Small intestine (tissue), 7 donors: ENCODE data around the gene ADGRD1. TPM values are rescaled to one million over a fixed set of nuclear protein-coding genes. Genes with fewer than 3 reads are reported as not detected.

Experiments used
- DNase-seq, 2 donors: peaks; one replicate each; pipeline versions ENCODE4 v3.0.0 to v3.0.0-alpha.2; 2013
- FAIRE-seq: peaks from 2 replicates; lab custom pipeline; 2012; peaks lifted over from hg19 to GRCh38; lab: Jason Lieb, UNC
- H3K27ac ChIP-seq, 3 donors: one replicate each; pipeline ENCODE4 v1.5.1; 2013; ENCODE audit warnings: low read length in 2 of 3, mild to moderate bottlenecking in 2 of 3, control low read depth in 1 of 3, inconsistent platforms in 1 of 3, low read depth in 1 of 3, moderate library complexity in 1 of 3
- H3K27me3 ChIP-seq, 3 donors: one replicate each; pipeline ENCODE4 v1.6.1; 2013; ENCODE audit warnings: low read length in 3 of 3, inconsistent platforms in 1 of 3; ENCODE audit not compliant: control insufficient read depth in 3 of 3, insufficient read depth in 3 of 3
- H3K36me3 ChIP-seq, 3 donors: one replicate each; pipeline ENCODE4 v1.6.1; 2013; ENCODE audit warnings: low read length in 3 of 3, inconsistent platforms in 1 of 3, low read depth in 1 of 3, mild to moderate bottlenecking in 1 of 3, moderate library complexity in 1 of 3; ENCODE audit not compliant: control insufficient read depth in 3 of 3, insufficient read depth in 2 of 3
- H3K4me1 ChIP-seq, 3 donors: one replicate each; pipeline ENCODE4 v1.6.1; 2013; ENCODE audit warnings: low read length in 2 of 3, inconsistent platforms in 1 of 3, low read depth in 1 of 3, mild to moderate bottlenecking in 1 of 3, moderate library complexity in 1 of 3; ENCODE audit not compliant: control insufficient read depth in 3 of 3, insufficient read depth in 2 of 3
- H3K4me3 ChIP-seq, 3 donors: one replicate each; pipeline ENCODE4 v1.5.1; 2013; ENCODE audit warnings: low read length in 3 of 3, control low read depth in 1 of 3, inconsistent platforms in 1 of 3, low read depth in 1 of 3, mild to moderate bottlenecking in 1 of 3, moderate library complexity in 1 of 3
- H3K9me3 ChIP-seq, 2 donors: one replicate each; pipeline ENCODE4 v1.6.1; 2013; ENCODE audit warnings: low read depth in 1 of 2, low read length in 1 of 2; ENCODE audit not compliant: control insufficient read depth in 2 of 2, insufficient read depth in 1 of 2
- WGBS, 3 donors: extraction: QIAGEN DNeasy Blood & Tissue Kit; methylation state at CpG; one replicate each; pipeline ENCODE4 v1.1.7; 2013; 5-methylcytosine and 5-hydroxymethylcytosine counted together
- polyA plus RNA-seq, 4 donors: library from polyadenylated mRNA; stranded (reverse) in 3 of 4; unstranded in 1 of 4; fragments of 200-250 nt in 3 of 4; fragments of 120-200 nt in 1 of 4; gene quantifications; one replicate each; pipeline versions ENCODE4 v1.2.1 to v1.2.3, GENCODE V29; 2013
- donor health status: healthy with polysubstance abuse.
- donor health status: control.
- donor health status: control.
- donor health status: Bipolar disorder and iron deficiency.
- donor health status: healthy.

The ADGRD1 gene
- polyA plus RNA-seq, 4 donors: 0.54 to 87.7 (median 9.3) TPM; not detected in 1

DNA sequence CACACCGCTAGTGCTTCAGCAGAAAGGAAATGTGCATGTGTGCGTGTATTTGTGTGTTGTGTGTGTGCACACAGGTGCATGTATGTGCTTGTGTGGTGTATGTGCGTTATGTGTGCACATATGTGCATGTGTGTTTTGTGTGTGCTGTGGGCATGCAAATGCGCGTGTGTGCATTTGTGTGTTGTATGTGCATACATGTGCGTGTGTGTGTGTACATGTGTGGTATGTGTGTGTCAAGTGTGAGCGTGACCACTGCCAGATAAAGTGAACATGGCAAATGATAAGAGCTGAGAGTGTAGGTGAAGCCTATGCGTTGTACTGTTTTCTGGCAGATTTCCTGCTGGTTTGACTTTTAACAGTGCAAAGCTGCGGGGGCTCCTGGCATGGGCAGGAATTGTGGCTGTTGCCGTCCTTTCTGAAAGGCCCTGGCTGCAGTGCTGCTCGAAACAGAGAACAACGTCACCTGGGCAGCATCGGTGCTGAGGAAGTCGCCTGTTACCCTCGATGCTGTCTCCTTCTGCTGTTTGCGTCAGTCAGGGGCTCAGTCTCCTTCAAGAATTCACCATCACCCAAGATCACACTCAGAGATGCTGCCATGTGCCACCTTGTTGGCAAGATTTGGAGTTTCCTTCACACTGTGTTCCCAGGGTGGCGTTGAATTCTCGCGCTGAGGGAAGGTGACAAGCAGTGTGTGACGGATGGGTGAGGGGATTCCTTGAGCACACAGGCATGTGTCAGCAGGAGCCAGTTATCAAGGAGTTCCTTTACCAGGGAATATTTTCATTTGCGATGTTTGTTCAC is 56.1 kb downstream of the ADGRD1 start:
- DNase-seq (no peak), FAIRE-seq (no peak)
- H3K4me1 ChIP-seq: peaks cover 0 to 40% (median 0%) of the 10 kb centered on the region in 3 donors
- H3K27me3 ChIP-seq: no peaks in the 10 kb centered on the region
- no peak overlapping the region for H3K4me3 ChIP-seq
- 89 to 93% (median 93%) methylated on average over 21 of the region's 21 CpGs for WGBS, 3 donors
- no peak overlapping the region for H3K27ac ChIP-seq
- H3K9me3 ChIP-seq: no peaks in the 10 kb centered on the region
- H3K36me3 ChIP-seq: peaks cover 0 to 74% (median 0%) of the 10 kb centered on the region in 3 donors

DNA sequence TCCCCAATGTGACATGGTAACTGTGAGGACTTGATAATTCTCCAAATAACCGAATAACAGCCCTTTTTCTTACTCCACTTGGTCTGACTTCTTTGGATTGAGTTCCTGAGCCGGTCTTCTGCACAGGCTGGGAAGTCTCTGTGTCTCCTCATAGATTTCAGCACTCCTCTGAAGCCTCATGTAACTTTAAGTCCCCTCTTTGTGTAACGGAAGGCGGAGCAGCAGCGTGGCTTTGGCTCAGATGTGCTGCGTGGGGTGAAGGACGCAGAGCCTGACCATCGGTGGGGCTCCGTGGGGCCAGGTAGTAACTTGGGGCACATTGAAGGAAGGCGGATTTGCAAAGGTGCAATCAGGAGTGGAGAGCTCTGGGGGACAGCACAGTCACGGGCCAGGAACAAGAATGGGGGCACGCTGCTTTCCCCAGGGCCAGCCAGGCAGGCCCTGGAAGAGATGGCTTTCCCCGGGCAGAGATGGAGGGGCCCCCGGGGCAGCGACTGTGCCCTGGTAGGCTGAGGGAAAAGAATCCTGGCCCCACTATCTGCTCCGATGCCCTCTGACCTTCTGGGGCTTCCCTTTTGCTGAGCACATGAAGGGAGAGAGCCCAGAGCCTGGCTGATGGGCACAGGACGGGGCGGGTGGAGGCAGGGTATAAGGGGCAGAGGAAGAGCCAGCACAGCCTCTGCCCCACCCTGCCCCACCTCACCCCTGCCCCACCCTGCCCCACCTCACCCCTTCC is 56.9 kb downstream of the ADGRD1 start:
- H3K27ac ChIP-seq: no peak overlapping the region
- no peak for DNase-seq

DNA sequence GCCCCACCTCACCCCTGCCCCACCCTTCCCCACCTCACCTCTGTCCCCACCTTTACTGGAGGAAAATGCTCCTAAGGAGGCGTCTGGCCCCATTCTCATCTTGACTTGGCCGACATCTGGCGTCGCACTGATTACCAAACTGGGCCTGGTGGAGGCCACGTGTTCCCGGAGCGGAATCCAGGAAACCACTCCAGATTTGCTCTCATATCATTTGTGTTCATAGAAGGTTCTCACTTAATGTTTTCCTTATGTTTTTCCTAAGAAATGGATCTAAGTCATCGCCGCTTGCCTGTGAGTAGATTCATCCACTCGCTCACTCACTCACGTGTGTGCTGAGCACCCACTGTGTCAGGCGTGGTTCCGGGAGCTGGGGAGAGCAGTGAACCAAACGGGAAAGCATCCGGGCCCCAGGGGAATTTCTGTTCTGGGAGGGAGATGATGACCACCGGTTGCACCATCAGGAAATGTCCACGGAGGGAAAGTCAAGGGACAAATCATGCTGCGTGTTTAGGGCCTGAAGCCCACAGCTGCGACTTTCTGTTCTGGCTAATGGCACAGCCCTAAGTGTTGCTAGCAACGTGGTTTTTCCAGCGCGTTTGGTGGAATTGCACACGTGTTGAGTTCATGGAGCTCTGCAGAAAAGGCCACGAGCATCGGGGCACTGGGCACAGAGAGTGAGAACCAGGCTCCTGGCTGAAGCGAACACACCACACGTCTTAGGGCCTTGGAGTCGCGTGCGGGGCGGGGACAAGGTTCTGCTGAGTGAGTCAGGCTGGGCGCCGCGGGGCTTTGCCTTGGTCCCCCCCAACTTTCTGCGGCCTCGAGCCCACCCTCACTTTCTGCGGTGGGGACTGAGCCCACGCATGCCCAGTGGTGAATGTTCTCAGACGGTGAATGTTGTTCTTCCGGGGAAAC is 57.7 kb downstream of the ADGRD1 start:
- peak overlapping the region in 1 of 3 donors; percentile 44 for H3K27ac ChIP-seq
- WGBS, 3 donors: 86 to 95% (median 90%) methylated on average over 40 of the region's 40 CpGs
- no peak for DNase-seq

More for the DNA sequence above, 56.9 kb downstream of the ADGRD1 start:
- peaks cover 0 to 72% (median 0%) of the 10 kb centered on the region in 3 donors for H3K36me3 ChIP-seq
- FAIRE-seq: no peak
- H3K27me3 ChIP-seq: no peaks in the 10 kb centered on the region
- H3K4me3 ChIP-seq: no peak overlapping the region
- H3K4me1 ChIP-seq: peaks cover 0 to 40% (median 0%) of the 10 kb centered on the region in 3 donors
- H3K9me3 ChIP-seq: no peaks in the 10 kb centered on the region
- WGBS, 3 donors: 89 to 92% (median 90%) methylated on average over 17 to 18 of the region's 18 CpGs

DNA sequence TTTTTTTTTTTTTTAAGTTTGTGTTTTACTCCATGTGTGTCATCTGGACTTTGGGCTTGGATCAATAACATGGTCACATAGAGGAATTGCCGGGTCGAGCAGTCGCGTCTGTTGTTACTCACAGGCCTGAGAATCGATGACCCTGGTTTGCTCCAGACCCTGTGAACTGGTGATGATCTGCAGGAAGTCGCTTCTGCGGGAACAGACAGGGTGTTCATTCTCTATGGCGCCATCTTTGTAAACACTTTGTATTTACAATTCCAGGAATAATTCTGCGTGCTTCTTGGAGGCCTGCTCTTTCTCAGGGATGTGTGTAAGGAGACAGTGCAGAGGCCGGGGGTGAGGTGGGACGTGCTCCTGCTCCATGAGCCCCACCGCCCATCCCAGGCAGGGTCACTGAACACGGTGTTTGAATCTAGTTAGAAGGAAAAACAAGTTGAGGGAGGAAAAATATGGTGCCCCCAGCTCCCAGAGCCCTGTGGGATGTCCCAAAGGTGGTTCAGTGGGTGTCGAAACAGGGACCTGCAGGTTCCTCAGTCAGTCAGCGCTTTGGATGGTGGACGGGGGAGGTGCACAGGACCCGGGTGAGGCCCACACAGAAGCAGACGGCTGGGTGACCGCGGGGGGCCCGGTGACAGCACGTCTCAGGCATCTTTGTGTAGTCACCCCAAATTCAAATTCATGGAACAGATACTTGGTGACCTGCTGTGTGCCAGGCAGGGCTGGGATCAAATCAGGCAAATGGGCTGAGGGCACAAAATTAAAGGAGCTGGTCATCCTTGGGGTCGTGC is 58.8 kb downstream of the ADGRD1 start:
- Histone ChIP-seq H3K36me3 (peaks cover 0 to 73% (median 0%) of the 10 kb centered on the region in 3 donors), H3K9me3 (no peaks in the 10 kb centered on the region), H3K27ac (peak overlapping the region in 1 of 3 donors; percentile 57), H3K27me3 (no peaks in the 10 kb centered on the region), H3K4me1 (peaks cover 0 to 28% (median 0%) of the 10 kb centered on the region in 3 donors), H3K4me3 (no peak overlapping the region)
- WGBS, 3 donors: 76 to 87% (median 85%) methylated on average over 23 of the region's 23 CpGs
- DNase-seq (peak in 1 of 2 donors; percentile 47), FAIRE-seq (no peak)

More for the DNA sequence above, 57.7 kb downstream of the ADGRD1 start:
- peaks cover 0 to 37% (median 0%) of the 10 kb centered on the region in 3 donors for H3K4me1 ChIP-seq
- H3K27me3 ChIP-seq: no peaks in the 10 kb centered on the region
- FAIRE-seq: no peak
- no peaks in the 10 kb centered on the region for H3K9me3 ChIP-seq
- H3K4me3 ChIP-seq: no peak overlapping the region
- H3K36me3 ChIP-seq: peaks cover 0 to 72% (median 0%) of the 10 kb centered on the region in 3 donors

DNA sequence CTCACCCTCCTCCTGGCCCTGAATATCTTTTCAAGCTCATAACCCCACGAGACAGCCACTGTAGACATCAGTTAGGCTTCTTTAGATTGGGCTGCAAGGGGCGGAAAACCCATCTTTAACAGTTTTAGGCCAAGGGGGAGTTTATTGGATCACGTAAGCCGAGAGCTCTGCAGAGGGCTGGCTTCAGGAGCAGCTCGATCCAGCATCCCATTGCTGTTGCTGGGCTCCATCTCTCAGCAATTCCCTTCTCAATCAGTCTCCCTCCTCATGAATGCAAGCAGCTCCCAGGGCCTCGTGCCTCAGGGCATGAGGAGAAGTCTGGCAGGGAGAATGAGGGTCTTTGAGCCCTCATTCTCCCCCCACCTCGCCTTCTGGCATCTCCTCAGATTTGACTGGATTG is 59.4 kb downstream of the ADGRD1 start:
- Histone ChIP-seq H3K9me3 (no peaks in the 10 kb centered on the region), H3K36me3 (peaks cover 0 to 79% (median 0%) of the 10 kb centered on the region in 3 donors), H3K27me3 (no peaks in the 10 kb centered on the region), H3K27ac (no peak overlapping the region), H3K4me3 (no peak overlapping the region), H3K4me1 (peaks cover 0 to 22% (median 0%) of the 10 kb centered on the region in 3 donors)
- DNase-seq (no peak), FAIRE-seq (no peak)
- 85 to 90% (median 86%) methylated on average over 7 of the region's 7 CpGs for WGBS, 3 donors

DNA sequence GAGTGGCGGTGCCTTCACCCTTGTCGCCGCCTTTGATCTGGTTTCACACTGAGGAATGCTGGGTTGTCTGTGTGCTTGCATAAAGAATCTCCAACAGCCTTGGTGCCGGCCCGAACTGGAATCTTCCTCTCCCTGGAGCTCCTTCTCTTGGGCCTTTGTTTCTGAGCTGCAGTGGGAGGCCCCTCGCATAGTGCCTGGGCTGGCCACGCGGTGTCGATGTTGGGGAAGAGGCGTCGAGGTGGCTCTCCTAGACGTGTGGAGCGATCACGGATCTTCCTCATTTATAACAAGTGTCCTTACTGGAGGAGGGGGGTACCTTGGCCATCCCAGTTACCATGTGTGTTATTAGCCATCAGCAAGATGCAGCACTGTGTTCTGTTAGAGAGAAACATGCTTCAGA is 60.6 kb downstream of the ADGRD1 start:
- Histone ChIP-seq H3K4me3 (no peak overlapping the region), H3K27ac (no peak overlapping the region), H3K9me3 (no peaks in the 10 kb centered on the region), H3K4me1 (peaks cover 0 to 15% (median 0%) of the 10 kb centered on the region in 3 donors), H3K27me3 (no peaks in the 10 kb centered on the region), H3K36me3 (peaks cover 0 to 77% (median 0%) of the 10 kb centered on the region in 3 donors)
- DNase-seq (no peak), FAIRE-seq (no peak)
- 90 to 92% (median 90%) methylated on average over 14 of the region's 14 CpGs for WGBS, 3 donors

DNA sequence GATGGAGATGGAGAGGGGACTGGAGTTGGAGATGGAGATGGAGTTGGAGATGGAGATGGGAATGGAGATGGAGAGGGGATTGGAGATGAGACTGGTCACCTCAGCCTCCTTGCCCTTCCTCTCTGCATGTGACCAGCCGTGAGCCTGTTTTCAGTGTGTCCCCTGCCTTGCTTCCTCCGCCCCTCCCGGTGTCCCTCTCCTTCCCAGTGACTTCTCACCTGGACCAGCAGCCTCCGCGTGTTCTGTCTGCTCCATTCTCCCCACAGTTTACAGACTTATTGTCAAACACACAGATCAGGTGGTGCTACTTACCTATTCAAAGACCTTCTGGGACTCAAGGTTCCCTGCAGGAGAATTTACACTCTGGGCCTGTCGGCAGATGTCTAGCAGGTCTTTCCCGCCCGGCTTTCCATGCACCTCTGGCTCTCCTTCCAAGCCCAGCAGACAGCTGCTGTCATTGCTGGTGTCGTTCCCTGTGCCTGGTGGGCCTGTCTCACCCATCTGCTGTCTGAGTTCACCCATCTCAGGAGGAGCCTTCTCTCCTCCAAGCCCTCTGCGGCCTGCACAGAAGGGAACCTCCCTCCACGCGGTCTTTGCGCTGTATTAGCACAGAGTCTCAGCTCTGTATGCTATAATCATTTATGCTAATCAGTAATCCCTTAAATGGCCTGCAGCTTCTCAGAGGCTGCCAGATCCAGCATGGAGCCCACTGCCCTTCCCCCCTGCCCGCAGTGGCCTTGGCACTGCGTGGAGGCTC is 62.1 kb downstream of the ADGRD1 start:
- Histone ChIP-seq H3K27ac (no peak overlapping the region), H3K4me3 (no peak overlapping the region), H3K9me3 (no peaks in the 10 kb centered on the region), H3K4me1 (peaks cover 0 to 11% (median 0%) of the 10 kb centered on the region in 3 donors), H3K27me3 (no peaks in the 10 kb centered on the region), H3K36me3 (peaks cover 0 to 74% (median 0%) of the 10 kb centered on the region in 3 donors)
- FAIRE-seq (no peak), DNase-seq (no peak)
- WGBS, 3 donors: 86 to 90% (median 89%) methylated on average over 13 to 15 of the region's 15 CpGs
